ENCODE measurements around the gene LRRK2.
"Not testable (repeated sequence)": the region's sequence is repeated elsewhere in the genome, so short reads cannot be mapped to it uniquely, and the experiment has no call there.

LRRK2 gene

DNA sequence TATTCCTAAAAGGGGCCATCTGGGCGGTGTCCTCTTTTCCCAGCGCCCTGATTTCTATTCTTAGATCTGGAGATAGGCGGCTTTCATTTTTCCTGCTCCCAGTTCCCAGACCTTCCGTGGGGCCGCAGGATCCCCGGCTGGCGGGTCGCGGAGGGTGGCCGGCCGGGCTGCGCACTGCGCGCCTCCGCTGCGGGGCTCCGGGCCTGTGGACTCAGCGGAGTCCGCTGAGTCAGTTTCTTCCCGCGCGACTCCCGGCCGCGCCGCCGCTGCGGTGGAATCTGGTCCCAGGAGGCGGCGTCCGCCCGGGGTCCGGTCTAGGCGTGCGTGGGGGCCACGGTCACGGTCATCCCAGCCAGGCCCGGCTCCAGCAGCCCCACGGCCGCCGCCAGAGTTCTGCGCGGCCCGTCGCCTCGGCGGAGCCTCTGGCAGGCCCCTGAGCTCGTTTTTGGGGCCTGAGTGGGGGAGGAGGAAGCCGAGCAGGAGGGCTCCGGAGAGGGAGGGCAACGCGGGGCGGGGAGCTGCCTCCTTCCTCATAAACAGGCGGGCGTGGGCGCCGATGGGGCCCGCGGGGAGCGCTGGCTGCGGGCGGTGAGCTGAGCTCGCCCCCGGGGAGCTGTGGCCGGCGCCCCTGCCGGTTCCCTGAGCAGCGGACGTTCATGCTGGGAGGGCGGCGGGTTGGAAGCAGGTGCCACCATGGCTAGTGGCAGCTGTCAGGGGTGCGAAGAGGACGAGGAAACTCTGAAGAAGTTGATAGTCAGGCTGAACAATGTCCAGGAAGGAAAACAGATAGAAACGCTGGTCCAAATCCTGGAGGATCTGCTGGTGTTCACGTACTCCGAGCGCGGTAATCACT is at the start of gene LRRK2:
Gene LRRK2 (plus strand): TSS at position 559 of the 853 bp plus-strand sequence. CDS start 135 bp downstream, at position 694.
- DNase-seq, result no peak

DNA sequence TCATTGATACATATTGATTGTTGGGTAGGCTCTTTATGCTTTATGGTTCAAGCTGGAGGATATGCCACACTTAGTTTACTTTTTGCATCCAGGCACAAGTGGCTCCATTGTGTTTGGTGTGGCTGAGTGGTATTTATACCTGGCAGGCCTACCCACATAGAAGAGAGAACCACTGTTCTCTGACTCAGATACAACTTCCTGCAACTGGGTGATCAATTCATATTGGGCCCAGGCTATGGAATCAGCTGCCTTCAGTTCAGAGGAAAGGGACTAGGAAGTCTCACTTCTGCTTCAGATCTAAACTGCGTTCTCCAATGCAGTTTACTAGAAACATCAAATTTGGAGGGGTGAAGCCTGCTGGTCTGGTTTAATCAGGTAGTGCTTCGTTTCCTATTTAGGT is 49.8 kb upstream of the LRRK2 start:
- no peak for DNase-seq

DNA sequence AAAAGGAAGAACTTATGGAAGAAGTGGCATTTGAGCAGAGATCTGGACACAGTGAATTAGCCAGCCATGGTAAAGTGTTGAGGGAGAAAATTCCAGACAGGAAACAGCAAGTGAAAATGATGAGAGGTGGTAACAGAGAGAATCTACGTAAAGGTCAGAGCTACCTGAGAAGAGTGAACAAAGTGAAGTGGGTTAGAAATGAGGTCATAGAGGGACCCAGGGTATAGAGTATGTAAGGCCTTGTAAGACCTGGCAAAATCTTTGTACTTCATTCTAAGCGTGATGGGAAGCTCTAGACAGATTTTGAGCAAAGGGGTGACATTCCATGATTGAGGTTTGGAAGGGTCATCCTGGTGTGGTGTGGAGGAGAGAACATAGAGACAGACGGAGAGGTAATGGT is 49.3 kb upstream of the LRRK2 start:
- DNase-seq, result no peak

DNA sequence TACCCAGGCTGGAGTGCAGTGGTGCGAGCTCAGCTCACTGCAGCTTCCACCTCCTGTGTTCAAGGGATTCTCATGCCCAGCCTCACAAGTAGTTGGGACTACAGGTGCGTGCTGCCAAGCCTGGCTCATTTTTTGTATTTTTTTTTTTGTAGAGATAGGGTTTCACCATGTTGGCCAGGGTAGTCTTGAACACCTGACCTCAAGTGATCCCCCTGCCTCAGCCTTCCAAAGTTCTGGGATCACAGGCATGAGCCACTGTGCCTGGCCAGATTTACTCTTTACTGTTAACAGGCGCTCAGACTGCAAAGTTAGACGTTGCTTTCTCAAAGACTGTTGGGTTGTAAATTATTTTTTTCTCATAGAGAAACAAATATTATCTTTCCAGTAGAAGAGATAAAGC is 46.1 kb upstream of the LRRK2 start:
- no peak for DNase-seq

DNA sequence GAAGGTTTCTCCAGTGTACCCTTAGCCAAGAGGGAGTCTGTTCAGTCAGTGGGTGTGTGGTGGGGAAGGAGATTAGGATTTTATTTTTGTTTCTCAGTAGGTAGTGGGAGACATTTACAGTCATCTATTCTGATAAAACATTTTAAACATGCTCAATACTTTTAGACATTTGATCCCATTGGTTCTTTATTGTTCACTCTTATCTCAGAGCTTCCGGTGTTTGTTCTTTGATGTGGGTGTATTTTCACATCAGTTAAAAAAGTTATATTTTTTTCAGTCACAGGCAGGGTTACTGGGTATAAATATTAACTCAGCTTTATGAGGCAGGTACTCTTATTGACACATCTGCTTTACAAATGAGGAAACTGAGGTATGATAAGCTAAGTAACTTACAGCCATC is 43.3 kb upstream of the LRRK2 start:
- DNase-seq, result no peak

DNA sequence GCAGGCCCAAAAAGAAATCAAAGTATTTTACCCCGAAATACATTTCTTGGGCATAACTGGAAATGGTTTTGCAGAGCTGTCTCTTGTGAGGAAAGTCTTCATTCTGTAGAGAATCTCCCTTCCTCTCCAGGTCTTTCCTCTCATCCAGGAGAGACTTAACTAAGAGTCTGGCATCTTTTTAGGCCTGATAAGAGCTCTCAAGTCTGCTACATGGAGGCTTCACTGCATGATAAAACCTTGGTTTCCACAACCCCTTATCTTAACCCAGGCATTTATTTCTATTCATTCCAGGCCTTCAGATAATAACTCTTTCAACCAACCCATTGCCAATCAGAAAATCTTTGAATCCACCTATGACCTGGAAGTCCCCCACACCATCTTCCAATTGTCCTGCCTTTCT is 41.1 kb upstream of the LRRK2 start:
- DNase-seq, result no peak

DNA sequence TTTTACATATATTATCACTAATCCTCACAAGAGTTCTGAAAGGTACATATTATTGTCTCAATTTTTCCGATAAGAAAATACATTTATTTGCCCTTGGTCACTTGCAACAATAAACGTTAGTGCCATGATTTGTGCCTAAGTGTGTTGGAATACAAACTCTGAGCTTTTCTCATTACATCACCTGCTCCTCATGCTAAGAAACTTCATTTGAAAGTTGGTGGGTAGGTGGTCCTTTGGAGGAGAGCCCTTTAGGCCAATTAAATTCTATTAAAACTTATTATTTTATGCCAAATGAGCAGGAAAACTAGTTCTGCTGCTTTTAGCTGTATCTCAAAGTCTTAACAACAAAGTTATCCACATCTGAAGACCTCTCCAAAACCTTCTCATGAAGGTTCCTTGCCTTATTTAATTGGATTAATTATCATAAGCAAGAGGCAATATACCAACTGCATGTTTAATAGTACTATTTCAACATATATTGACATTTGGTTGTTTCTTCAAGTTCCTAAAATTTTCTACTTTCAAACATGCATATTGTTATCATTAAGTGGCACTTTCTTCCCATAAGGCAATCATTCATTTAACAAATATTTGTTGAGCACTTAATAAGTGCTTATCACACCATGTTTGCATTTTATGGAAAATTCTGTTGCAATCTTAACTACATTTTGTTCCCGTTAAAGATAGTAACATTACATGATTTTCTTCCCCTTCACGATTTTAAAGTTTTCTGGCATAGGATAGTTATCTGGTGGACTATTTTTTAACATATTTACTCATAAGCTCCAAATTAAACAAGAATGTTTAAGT is 40.1 kb upstream of the LRRK2 start:
- no peak for DNase-seq

DNA sequence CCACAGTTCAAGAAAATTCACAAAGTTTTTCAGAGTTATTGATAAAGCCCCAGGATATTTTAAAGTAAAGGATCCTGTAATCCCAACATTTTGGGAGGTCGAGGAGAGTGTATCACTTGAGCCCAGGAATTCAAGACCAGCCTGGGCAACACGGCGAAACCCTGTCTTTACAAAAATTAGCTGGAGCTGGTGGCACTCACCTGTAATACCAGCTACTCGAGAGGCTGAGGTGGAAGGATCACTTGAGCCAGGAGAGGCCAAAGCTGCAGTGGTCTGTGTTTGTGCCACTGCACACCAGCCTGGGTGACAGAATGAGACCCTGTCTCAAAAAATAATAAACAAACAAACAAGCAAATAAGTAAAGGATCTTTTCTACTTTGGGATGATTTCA is 39.5 kb upstream of the LRRK2 start:
- no peak for DNase-seq

DNA sequence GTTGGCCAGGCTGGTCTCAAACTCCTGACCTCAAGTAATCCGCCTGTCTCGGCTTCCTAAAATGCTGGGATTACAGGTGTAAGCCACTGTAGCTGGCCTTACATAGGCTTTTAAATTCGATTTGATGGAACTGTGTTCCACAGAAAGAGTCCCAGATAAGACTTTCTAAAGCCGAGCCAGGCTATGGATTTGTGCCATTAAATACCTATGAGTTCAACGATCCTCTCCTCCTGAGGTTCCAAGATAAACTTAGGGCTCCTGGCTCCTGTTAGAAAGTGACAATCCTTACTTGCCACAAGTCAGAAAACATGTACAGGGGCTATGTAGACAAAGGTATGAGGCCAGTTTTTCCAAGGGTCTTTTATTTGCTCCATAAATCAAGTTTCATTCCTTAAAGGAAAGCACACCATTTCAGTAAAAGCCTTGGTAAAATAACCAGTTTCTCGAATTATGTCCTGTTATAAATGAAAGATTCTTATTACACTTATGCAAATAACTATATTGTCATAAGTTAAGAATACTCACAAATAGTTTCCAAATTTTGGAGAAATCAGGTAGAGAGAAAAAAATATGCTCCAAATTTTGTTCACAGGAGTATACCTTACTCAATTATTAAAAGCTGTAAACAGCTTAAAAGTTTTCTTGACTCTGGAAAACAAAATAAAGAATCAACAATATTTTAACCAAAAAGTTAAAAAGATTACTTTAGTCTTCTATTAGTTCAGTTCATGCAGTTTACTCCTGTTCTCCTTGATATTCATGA is 36.1 kb upstream of the LRRK2 start:
- no peak for DNase-seq

DNA sequence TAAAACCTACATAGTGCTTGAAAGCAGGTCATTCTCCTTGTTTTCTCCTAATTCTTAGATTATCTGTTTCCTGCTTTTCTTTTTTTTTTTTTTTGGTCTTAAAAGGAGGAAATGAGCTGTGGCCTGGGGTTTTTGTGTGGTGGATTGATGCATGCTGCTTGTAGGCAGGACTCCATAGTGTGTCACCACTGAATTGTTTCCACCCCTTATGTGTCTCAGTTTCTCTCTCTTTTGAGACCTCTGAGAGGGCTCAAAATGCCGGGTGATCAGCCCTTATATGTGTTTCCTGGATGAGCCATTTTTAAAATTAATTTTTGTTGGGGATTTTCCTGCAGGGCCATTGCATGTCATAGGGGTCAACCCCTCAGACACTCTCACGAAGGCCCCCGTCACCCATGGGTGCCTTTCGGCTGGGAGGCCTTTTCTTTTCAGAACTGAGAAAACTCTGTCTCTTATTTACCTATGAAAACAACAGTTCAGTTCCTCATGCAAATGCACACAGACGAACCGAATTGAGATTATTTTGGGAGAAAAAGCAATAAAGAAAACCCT is 32.0 kb upstream of the LRRK2 start:
- DNase-seq, result no peak

DNA sequence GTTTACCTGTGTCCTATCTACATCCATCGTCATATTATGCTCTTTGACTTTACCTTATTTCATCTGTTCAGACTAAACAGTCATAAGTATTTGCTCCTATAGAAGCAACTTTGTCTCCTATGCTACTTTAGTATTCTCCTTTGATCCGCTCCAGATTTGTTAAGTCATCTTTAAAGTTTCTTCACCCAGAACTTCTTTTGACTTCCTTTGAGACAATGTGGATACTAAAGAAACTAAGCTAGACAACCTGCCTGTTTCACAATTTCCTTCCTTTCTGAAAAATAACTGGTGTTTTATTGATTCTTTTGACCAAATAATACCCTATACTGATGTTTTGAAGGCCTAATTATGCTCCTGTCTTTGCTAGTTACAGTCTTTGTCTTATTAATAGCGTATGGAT is 30.0 kb upstream of the LRRK2 start:
- no peak for DNase-seq

DNA sequence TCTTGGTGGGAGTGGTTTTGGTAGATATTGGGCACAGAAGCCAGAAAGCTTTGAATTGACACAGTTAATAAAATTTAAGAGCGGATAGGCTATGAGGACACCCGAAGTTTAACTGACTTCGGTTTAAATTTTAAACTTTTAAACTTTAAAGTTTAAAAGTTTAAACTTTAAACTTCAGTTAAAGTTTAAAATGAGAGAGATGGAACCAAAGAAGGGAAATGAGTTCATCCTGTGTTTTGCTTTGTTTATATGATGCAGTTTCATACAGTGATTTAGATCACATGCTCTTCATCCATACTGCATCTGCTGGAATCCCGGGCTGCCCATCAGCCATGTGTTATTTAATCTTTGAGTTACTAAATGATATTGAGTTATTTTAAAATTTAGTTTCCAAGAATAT is 27.2 kb upstream of the LRRK2 start:
- DNase-seq, result no peak

DNA sequence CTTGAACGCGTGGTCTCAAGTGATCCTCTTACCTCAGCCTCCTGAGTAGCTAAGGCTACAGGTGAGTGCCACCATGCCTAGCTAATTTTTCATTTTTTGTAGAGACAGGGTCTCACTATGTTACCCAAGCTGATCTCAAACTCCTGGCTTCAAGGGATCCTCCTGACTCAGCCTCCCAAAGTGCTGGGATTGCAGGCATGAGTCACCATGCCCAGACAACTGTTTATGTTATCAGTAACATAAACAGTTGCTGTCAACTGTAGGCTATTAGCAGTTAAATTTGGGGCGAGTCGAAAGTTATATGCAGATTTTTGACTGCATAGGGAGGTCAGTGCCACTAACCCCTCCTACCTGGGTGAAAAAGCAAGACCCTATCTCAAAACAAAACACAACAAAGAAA is 26.2 kb upstream of the LRRK2 start:
- no peak for DNase-seq

DNA sequence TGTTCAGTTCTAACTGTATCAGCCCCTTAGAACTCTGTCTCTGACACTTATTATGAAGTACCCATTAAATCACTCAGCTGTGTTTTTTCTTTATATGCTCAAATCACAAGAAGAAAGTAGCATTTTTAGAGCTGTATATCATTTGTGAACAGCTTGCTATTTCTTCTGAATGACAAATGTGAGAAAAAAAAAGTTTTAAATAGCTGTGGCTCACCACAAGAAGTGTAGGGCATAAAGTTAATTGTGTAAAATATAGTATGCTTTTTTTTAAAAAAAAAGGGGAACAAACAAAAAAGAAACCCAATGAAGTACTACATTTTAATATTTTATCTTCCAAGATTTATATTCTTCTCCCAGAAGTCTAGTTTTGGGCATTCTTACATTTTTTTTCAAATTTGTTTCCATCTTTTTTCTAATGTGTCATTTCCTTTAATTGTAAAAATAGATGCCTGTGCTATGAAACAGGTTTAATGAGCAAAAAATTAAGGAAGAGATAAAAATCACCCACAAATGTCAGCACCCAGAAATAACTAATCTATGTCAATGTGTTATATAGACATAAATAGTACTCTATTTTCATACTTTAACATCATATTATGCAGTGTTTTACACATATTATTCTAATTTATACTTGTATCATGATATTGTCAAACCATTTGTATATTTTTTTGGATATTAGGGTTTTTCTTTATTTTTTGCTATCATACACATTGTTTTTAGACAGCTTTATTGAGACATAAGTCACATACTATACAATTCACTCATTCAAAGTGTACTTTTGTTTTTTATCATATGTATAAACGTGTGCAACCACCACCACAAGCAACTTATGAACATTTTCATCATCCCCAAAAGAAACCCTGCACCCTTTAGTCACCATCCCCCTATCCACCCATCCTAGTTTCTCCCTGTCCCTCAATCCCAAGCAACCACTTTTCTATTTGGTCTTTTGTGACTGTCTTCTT is 22.4 kb upstream of the LRRK2 start:
- no peak for DNase-seq

DNA sequence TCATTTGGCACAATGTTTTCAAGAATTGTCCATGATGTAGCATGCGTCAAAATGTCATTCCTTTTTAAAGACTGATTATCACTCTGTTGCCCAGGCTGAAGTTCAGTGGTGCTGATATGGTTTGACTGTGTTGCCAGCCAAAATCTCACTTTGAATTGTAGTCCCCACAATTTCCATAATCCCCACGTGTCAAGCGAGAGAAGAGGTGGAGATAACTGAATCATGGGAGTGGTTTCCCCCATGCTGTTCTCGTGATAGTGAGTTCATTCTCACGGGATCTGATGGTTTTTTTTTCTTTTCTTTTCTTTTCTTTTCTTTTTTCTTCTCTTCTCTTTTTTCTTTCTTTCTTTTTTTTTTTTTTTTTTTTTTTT is 21.8 kb upstream of the LRRK2 start:
- DNase-seq, result no peak

DNA sequence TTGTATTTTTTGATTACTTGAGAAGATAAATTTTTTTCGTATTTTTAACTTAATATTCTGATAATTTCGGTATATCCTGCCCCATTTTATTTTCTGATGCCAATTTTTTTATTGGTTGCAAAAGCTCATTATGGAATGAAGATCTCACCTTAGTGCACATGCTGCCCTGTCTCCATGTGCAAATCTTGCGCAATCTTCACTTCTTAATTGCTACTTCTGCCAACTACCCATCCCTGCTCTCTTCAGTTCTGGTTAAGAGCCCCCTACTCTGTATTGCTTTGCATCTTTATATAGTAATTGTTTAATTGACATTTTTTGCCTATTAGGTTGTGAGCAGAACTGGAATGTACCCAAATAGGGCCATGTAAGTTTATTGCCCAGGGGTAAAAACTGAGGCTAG is 20.5 kb upstream of the LRRK2 start:
- no peak for DNase-seq

DNA sequence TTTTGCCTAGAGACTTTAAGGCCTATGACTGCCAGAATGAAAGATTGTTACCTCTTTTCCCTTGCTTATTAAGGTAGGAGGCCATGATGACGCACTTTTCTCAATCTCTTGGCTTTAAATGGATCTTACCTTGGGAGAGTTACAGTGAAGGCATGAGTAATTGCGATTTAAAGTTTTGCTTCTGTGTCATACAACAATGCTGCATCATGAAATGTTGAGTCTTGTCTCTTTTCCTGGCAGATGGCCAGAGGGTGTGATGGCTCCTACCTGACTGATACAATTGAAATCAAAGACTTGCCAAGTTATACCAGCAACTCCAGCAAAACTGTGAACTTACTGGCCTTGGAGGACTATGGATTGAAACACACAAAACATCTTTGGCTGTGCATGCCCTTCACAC is 17.2 kb upstream of the LRRK2 start:
- no peak for DNase-seq

DNA sequence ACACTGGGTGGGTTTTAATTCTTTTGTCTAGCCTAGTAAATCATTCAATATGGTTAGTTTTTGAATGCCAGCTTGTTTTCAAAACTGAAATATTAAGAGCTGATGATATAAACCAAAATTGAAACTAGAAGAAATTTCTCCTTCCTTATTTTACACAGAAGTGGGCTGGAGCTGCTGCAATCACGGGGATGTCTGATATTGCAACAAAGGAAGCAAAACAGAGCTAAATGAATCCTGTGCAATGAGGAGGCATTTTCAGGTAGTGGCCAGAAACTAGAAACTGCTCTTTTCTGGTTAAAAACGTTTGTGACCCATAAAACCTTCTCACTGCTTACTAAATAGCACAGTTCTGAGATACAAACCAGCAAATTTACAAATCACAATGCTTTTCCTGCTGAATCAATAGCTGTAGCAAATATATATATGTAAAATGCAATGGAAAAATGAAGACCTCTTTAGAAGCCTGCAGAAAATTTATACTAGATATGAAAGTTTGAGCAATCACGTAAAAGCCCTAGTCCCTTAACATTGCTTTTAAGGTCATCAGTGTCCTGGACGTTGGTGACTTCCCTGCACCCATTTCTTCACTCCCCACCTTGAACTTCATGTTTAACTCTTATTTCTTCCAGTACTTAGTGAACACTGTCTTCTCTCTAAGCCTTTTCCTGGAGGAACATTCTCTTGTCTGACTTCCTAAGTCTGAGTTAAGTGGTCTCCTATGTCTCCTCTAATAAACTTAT is 15.9 kb upstream of the LRRK2 start:
- no peak for DNase-seq

DNA sequence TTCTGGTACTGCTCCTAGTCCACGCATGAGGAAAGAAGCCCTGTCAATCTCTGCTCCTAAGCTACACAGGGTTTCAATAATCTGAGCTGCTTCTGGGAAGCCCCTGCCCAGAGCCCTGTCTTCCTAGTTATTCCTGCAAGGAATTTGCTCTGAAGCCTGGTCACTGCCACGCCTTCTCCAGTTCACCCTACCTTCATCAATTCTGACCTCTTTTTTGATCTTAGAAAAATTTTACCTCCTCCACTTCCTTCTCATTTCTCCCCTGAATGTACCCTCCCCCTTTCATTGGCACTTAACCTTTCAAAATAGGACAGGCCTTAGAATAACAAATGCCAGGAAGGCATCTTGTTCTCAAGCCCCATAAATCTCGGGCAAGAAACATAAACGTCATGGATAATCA is 14.9 kb upstream of the LRRK2 start:
- DNase-seq, result no peak

DNA sequence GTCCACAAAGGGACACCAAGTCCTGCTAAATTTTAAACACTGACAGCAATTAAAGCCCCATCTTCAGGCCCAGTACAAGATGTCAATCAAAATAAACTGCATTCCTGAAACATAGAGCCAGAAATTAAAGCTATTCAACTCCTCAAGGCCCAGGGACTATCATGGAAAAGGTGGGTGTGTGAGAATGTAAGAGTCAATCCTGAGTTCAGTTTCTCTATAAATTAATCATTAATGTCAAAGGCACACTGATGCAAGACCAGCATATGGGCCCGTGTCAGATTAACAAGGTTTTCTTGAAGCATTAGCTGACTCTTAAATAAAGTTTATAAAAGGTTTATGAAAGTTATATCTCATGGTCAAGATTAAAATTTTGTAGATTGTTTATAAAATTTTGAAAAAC is 13.6 kb upstream of the LRRK2 start:
- DNase-seq, result not testable (repeated sequence)

DNA sequence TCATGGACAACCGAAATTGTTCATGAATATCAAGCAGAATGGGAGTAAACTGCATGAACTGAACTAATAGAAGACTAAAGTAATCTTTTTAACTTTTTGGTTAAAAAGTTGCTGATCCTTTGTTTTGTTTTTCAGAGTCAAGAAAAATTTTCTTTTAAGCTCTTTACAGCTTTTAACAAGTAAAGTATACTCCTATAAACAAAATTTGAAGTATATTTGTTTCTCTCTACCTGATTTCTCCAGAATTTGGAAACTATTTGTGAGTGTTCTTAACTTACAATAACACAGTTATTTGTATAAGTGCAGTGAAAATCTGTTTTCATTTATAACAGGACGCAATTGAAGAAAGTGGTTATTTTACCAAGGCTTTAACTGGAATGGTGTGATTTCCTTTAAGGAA is 12.2 kb upstream of the LRRK2 start:
- DNase-seq, result no peak

Data from NCI-H2081 treated with DMSO at 0.1 percent for 48 hours (cell line).